Astrocyte of the spinal cord (primary cell): ENCODE results near the gene IL5RA.

Experiments
- DNase-seq: peaks from one replicate; pipeline ENCODE4 v3.0.0; 2011; ENCODE audit warnings: low read depth, low spot score
- H3K4me3 ChIP-seq: 2 replicates; pipeline ENCODE4 v1.5.1; 2011; ENCODE audit warnings: low read depth, mild to moderate bottlenecking, low read length, moderate library complexity
- in situ Hi-C: cut with HindIII; loops from 2 replicates; pipeline ENCODE4 v1.10.0; 2017; ENCODE audit warnings: low sequenced_read_pairs
- TF ChIP-seq, protein P1 (sequence below): IDR thresholded peaks from 2 replicates; pipeline ENCODE4 v1.5.1; 2012; ENCODE audit warnings: low read depth, mild to moderate bottlenecking, low read length, inconsistent platforms

IL5RA gene

DNA sequence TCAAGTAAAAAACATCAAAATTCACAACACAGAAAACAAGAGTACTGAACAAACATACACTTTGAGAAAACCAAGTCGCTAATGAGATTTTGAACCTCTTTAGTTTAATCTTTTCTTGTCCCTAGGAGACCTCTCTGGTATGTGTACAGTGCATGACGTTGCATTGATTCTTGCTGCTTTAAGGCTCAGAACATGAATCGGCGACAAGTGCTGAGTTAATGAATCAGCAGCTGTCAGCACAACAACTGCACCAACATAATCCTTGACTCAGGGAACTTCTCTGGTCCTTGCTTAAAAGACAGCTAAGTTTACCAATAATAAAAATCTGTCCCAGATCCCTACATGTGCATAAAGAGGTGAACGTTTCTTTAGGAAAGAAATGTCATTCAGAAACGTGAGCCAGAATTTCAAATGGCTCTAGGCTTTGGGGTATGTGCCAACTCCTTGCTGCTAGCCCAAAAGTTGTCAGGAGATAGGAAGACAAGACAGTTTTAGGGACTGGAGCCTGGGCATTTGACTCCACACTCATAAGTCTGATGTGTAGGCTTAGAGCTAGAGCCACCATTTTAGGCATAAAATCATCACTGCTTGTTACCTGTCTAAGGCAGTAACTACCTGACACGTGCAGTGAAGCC is 86.9 kb downstream of the IL5RA start:
- no peak for DNase-seq
- H3K4me3 ChIP-seq, result no peak overlapping the region
- in situ Hi-C loops, result no loop called here
- TF ChIP-seq, protein P1, sequence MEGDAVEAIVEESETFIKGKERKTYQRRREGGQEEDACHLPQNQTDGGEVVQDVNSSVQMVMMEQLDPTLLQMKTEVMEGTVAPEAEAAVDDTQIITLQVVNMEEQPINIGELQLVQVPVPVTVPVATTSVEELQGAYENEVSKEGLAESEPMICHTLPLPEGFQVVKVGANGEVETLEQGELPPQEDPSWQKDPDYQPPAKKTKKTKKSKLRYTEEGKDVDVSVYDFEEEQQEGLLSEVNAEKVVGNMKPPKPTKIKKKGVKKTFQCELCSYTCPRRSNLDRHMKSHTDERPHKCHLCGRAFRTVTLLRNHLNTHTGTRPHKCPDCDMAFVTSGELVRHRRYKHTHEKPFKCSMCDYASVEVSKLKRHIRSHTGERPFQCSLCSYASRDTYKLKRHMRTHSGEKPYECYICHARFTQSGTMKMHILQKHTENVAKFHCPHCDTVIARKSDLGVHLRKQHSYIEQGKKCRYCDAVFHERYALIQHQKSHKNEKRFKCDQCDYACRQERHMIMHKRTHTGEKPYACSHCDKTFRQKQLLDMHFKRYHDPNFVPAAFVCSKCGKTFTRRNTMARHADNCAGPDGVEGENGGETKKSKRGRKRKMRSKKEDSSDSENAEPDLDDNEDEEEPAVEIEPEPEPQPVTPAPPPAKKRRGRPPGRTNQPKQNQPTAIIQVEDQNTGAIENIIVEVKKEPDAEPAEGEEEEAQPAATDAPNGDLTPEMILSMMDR, result no peak

DNA sequence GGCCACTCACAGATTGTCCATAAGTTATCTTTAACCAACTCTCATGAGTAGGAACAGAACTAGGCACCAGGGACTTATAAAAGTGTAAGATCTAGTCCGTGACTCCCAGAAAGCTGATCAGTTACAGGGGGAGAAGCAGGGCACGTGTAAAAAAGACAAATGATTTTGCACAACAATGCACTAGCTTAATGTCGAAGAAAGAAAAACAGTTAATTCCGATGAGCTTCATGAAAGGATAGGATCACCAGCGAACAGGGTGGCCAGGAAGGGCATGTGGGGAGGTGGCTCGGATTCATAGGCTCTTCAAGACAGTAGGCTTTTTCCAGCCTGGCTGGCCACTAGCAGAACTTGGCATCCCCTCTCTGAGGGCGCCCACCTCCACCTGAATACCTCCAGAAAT is 90.0 kb downstream of the IL5RA start:
- no peak overlapping the region for H3K4me3 ChIP-seq
- no peak for DNase-seq
- TF ChIP-seq, protein P1, result no peak
- in situ Hi-C loops, result no loop called here
